OCI-LY1 (cell line): Measurements from ENCODE around the gene TCN1.

ENCODE experiments used
- H2AFZ ChIP-seq: fragments of 200-600 bp; sonication (generic), shearing (Covaris generic); 2 replicates; pipeline ENCODE4 v1.6.0; 2014; ENCODE audit warnings: antibody characterized with exemption, mild to moderate bottlenecking, low read length
- H3F3A ChIP-seq: fragments of 200-600 bp; sonication (generic), shearing (Covaris generic); 2 replicates; pipeline ENCODE4 v1.6.0; 2014; ENCODE audit warnings: mild to moderate bottlenecking, antibody characterized with exemption, low read length, moderate library complexity; ENCODE audit not compliant: insufficient read depth
- H3K27ac ChIP-seq: fragments of 200-600 bp; sonication (generic); 2 replicates; pipeline ENCODE4 v1.5.1; 2014; ENCODE audit warnings: low read length, mixed run types, mild to moderate bottlenecking, low read depth; ENCODE audit not compliant: poor library complexity, severe bottlenecking
- H3K27me3 ChIP-seq: fragments of 200-600 bp; sonication (generic); 2 replicates; pipeline ENCODE4 v1.6.0; 2014; ENCODE audit warnings: antibody characterized with exemption, mild to moderate bottlenecking, low read length, moderate library complexity; ENCODE audit not compliant: insufficient read depth
- H3K36me3 ChIP-seq: fragments of 200-600 bp; sonication (generic); 2 replicates; pipeline ENCODE4 v1.6.1; 2014; ENCODE audit warnings: mild to moderate bottlenecking, antibody characterized with exemption, low read length, moderate library complexity, mixed read lengths; ENCODE audit not compliant: insufficient read depth
- H3K4me1 ChIP-seq: fragments of 200-600 bp; sonication (generic); 2 replicates; pipeline ENCODE4 v1.5.1; 2014; ENCODE audit warnings: mild to moderate bottlenecking, low read length, moderate library complexity; ENCODE audit not compliant: insufficient read depth, severe bottlenecking
- H3K4me2 ChIP-seq: fragments of 200-600 bp; sonication (generic), shearing (Covaris generic); 2 replicates; pipeline ENCODE4 v1.6.1; 2014; ENCODE audit warnings: low read length
- H3K4me3 ChIP-seq: fragments of 200-600 bp; sonication (generic); 2 replicates; pipeline ENCODE4 v1.5.1; 2014; ENCODE audit warnings: low read length, low read depth, mild to moderate bottlenecking, mixed read lengths; ENCODE audit not compliant: poor library complexity, severe bottlenecking
- H3K79me2 ChIP-seq: fragments of 200-600 bp; shearing (Covaris generic); 2 replicates; pipeline ENCODE4 v1.6.1; 2016; ENCODE audit warnings: mixed run types, low read length, mixed read lengths; ENCODE audit not compliant: insufficient read depth
- H3K9ac ChIP-seq: fragments of 200-600 bp; sonication (generic), shearing (Covaris generic); 2 replicates; pipeline ENCODE4 v1.6.1; 2014; ENCODE audit warnings: mild to moderate bottlenecking, low read length, mixed read lengths
- H3K9me2 ChIP-seq: fragments of 200-600 bp; sonication (generic), shearing (Covaris generic); 2 replicates; pipeline ENCODE4 v1.6.1; 2014; ENCODE audit warnings: low read depth, mild to moderate bottlenecking, low read length, mixed read lengths
- H3K9me3 ChIP-seq: fragments of 200-600 bp; shearing (Covaris generic); 2 replicates; pipeline ENCODE4 v1.6.1; 2014; ENCODE audit warnings: low read length, mixed read lengths
- H4K20me1 ChIP-seq: fragments of 200-600 bp; sonication (generic), shearing (Covaris generic); 2 replicates; pipeline ENCODE4 v1.6.0; 2016; ENCODE audit warnings: mild to moderate bottlenecking, low read length; ENCODE audit not compliant: insufficient read depth
- CTCF ChIP-seq: fragments of 200-600 bp; sonication (generic), shearing (Covaris generic); IDR thresholded peaks from 2 replicates; pipeline ENCODE4 v1.5.1; 2017; ENCODE audit warnings: mild to moderate bottlenecking, antibody characterized with exemption, low read length, moderate library complexity, mixed read lengths
- EZH2 ChIP-seq: fragments of 200-600 bp; sonication (generic), shearing (Covaris generic); IDR thresholded peaks from 2 replicates; pipeline ENCODE4 v1.8.0; 2017; ENCODE audit warnings: borderline replicate concordance, mixed run types, mild to moderate bottlenecking, antibody characterized with exemption, low read length, moderate library complexity, mixed read lengths

TCN1 gene

DNA sequence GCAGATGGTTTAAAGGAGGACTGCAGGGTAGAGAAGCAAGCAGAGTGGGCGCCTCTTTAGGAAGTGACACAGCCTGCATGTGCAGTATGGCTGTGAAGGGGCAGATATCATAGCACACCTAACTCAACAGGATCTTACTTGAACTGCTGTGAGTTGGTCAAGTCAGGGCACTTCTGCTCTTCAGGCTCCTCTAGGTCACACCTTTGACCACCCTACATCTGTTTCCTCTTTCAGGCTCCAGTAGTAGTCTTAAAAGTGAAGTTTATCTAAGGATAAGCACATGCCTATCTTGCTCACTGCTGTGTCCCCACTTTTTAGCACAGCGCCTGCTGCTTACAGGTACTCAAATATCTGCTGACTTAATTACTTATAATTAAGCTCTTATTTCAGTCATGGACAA, 62.2 kb downstream of the TCN1 start:
- peaks cover 43% of the 10 kb centered on the region for H3K36me3 ChIP-seq

More for the DNA sequence above, 62.2 kb downstream of the TCN1 start:
- Histone ChIP-seq H3F3A (no peaks in the 10 kb centered on the region), H3K4me2 (no peak overlapping the region), H2AFZ (no peak overlapping the region), H3K27me3 (no peaks in the 10 kb centered on the region), H3K4me3 (no peak overlapping the region), H3K4me1 (peaks cover 7% of the 10 kb centered on the region), H4K20me1 (no peaks in the 10 kb centered on the region), H3K27ac (no peak overlapping the region), H3K9me2 (no peaks in the 10 kb centered on the region), H3K9ac (no peak overlapping the region), H3K79me2 (no peaks in the 10 kb centered on the region), H3K9me3 (no peaks in the 10 kb centered on the region)
- TF ChIP-seq EZH2 (no peak), CTCF (no peak)
